Right atrium auricular region (tissue), 2 donors: ENCODE results near the gene CDC42SE1. TPM values are rescaled to one million over a fixed set of nuclear protein-coding genes. Genes with fewer than 3 reads are reported as not detected.

ENCODE experiments used
- DNase-seq: peaks from one replicate; pipeline ENCODE4 v3.0.0-alpha.2; 2019; ENCODE audit warnings: low spot score
- H3K27ac ChIP-seq, 2 donors: fragments of 200-600 bp; sonication (generic); 1 replicate in 1 of 2; 2 replicates in 1 of 2; pipeline ENCODE4 v1.5.1; 2016 to 2019
- H3K27me3 ChIP-seq, 2 donors: fragments of 200-600 bp; sonication (generic); one replicate each; pipeline versions ENCODE4 v1.5.1 to v1.6.0; 2017 to 2019
- H3K36me3 ChIP-seq: fragments of 200-600 bp; sonication (generic); one replicate; pipeline ENCODE4 v1.5.1; 2016
- H3K4me1 ChIP-seq, 2 donors: fragments of 200-600 bp; sonication (generic); one replicate each; pipeline versions ENCODE4 v1.5.1 to v1.6.0; 2017 to 2019
- H3K4me3 ChIP-seq, 2 donors: fragments of 200-600 bp; sonication (generic); 1 replicate in 1 of 2; 2 replicates in 1 of 2; pipeline ENCODE4 v1.5.1; 2017 to 2019; ENCODE audit warnings: mild to moderate bottlenecking in 1 of 2, moderate library complexity in 1 of 2
- H3K9me3 ChIP-seq, 2 donors: fragments of 200-600 bp; sonication (generic); one replicate each; pipeline ENCODE4 v1.5.1; 2019
- CTCF ChIP-seq, 2 donors: fragments of 200-600 bp; sonication (generic); IDR thresholded peaks; one replicate each; pipeline ENCODE4 v1.5.1; 2019; ENCODE audit warnings: antibody characterized with exemption in 2 of 2
- total RNA-seq, 2 donors: library from RNA; depleted of rRNA; stranded (reverse); fragments of >200 nt; gene quantifications; one replicate each; pipeline ENCODE4 v1.1.0, GENCODE V29; 2016

Gene CDC42SE1
- total RNA-seq, 2 donors from 2014 or later: 18.2 to 37.5 TPM

- no peak for TF ChIP-seq CTCF (IDR thresholded peaks at IDR 0.05)
- H3K9me3 ChIP-seq: no peaks in the 10 kb centered on the region
- peaks cover 0 to 70% of the 10 kb centered on the region in 2 donors for H3K4me1 ChIP-seq
- H3K27ac ChIP-seq: peak overlapping the region; percentile 52 to 96
- peaks cover 4% of the 10 kb centered on the region for H3K36me3 ChIP-seq
- H3K27me3 ChIP-seq: no peaks in the 10 kb centered on the region
- no peak for DNase-seq
- H3K4me3 ChIP-seq: no peak overlapping the region
These were observed 48.1 kb downstream of the CDC42SE1 start for GRCh38 chr1:151011154-151011850.

GRCh38 chr1:151010346-151010726, 49.1 kb downstream of the CDC42SE1 start:
- Histone ChIP-seq H3K27me3 (no peaks in the 10 kb centered on the region), H3K9me3 (no peaks in the 10 kb centered on the region), H3K36me3 (no peaks in the 10 kb centered on the region), H3K27ac (peak overlapping the region in 1 of 2 donors; percentile 96), H3K4me1 (peaks cover 0 to 73% of the 10 kb centered on the region in 2 donors), H3K4me3 (no peak overlapping the region)
- TF ChIP-seq CTCF (IDR thresholded peaks at IDR 0.05): no peak
- no peak for DNase-seq

GRCh38 chr1:151009674-151010345, 49.6 kb downstream of the CDC42SE1 start:
- Histone ChIP-seq H3K36me3 (no peaks in the 10 kb centered on the region), H3K27ac (peak overlapping the region; percentile 96), H3K4me3 (no peak overlapping the region), H3K27me3 (no peaks in the 10 kb centered on the region), H3K9me3 (no peaks in the 10 kb centered on the region), H3K4me1 (peaks cover 0 to 78% of the 10 kb centered on the region in 2 donors)
- no peak for DNase-seq
- no peak for TF ChIP-seq CTCF (IDR thresholded peaks at IDR 0.05)

- Histone ChIP-seq H3K36me3 (no peaks in the 10 kb centered on the region), H3K27me3 (no peaks in the 10 kb centered on the region), H3K4me3 (peak overlapping the region; percentile 71 to 76), H3K9me3 (no peaks in the 10 kb centered on the region), H3K27ac (peak overlapping the region; percentile 96), H3K4me1 (peaks cover 0 to 78% of the 10 kb centered on the region in 2 donors)
- TF ChIP-seq CTCF (IDR thresholded peaks at IDR 0.05): no peak
- no peak for DNase-seq
These were observed 50.2 kb downstream of the CDC42SE1 start for GRCh38 chr1:151009206-151009587.

GRCh38 chr1:151008244-151009205, 50.9 kb downstream of the CDC42SE1 start, which contains the start of gene PRUNE1:
Gene PRUNE1, plus strand, starts transcription at chr1:151008449. Its CDS starts 184 bp downstream, at chr1:151008633.
- TF ChIP-seq CTCF (IDR thresholded peaks at IDR 0.05): no peak
- Histone ChIP-seq H3K4me3 (peak within 1 kb of the TSS; percentile 71 to 76), H3K4me1 (peaks cover 0 to 78% of the 10 kb centered on the region in 2 donors), H3K27ac (peak within 1 kb of the TSS; percentile 96), H3K27me3 (no peaks in the 10 kb centered on the region), H3K9me3 (no peaks in the 10 kb centered on the region), H3K36me3 (no peaks in the 10 kb centered on the region)
- DNase-seq: peak; percentile 95
